Activated T-helper 1 cell treated with Interleukin-2 at 50 U/mL for 16 hours (primary cell): ENCODE measurements around the gene MEA1.

Experiments used
- DNase-seq: peaks from one replicate; pipeline ENCODE4 v3.0.0-alpha.2; 2020; ENCODE audit warnings: low read depth

The MEA1 gene

GRCh38 chr6:42970871-42971612, 42.7 kb downstream of the MEA1 start:
- no peak for DNase-seq

GRCh38 chr6:42969934-42970333, 43.8 kb downstream of the MEA1 start:
- no peak for DNase-seq

GRCh38 chr6:42969431-42969830, 44.3 kb downstream of the MEA1 start:
- no peak for DNase-seq

GRCh38 chr6:42968783-42969182, 45.0 kb downstream of the MEA1 start:
- DNase-seq = no peak

GRCh38 chr6:42968126-42968701, 45.5 kb downstream of the MEA1 start:
- DNase-seq = no peak

- no peak for DNase-seq
Observed at GRCh38 chr6:42967228-42967627, 46.5 kb downstream of the MEA1 start.

GRCh38 chr6:42966571-42966970, 47.2 kb downstream of the MEA1 start:
- no peak for DNase-seq

- DNase-seq = no peak
Observed at GRCh38 chr6:42963855-42964605, 49.7 kb downstream of the MEA1 start.

GRCh38 chr6:42963179-42963854, 50.4 kb downstream of the MEA1 start:
- no peak for DNase-seq

GRCh38 chr6:42962502-42963178, 51.1 kb downstream of the MEA1 start:
- no peak for DNase-seq

GRCh38 chr6:42962096-42962495, 51.6 kb downstream of the MEA1 start:
- no peak for DNase-seq
